ENCODE results near the gene IRX4. TPM values are rescaled to one million over a fixed set of nuclear protein-coding genes. Genes with fewer than 3 reads are reported as not detected.

Gene IRX4
- total and polyA plus RNA-seq, 2 experiments from 2014 or later, result 0.82 to 1.7 TPM

- TF ChIP-seq EZH2 (IDR thresholded peaks at IDR 0.05; ENCODE audit: low read depth, unreplicated experiment) (no peak), POLR2AphosphoS5 (IDR thresholded peaks at IDR 0.05; ENCODE audit: low read depth) (no peak), JUNB (IDR thresholded peaks at IDR 0.05; ENCODE audit: unreplicated experiment) (no peak), CTCF (conservative IDR thresholded peaks at IDR 0.05; ENCODE audit: low read depth in 2 of 2) (no peak), STAT1 (IDR thresholded peaks at IDR 0.05; ENCODE audit: unreplicated experiment) (no peak), ZNF331 (CRISPR knock-in tag; IDR thresholded peaks at IDR 0.05; ENCODE audit: low read depth) (no peak), ETS1 (IDR thresholded peaks at IDR 0.05) (no peak), NANOG (IDR thresholded peaks at IDR 0.05; ENCODE audit: borderline replicate concordance) (no peak), ZNF114 (CRISPR knock-in tag; IDR thresholded peaks at IDR 0.05) (no peak)
- TF ChIP-seq, protein P1, sequence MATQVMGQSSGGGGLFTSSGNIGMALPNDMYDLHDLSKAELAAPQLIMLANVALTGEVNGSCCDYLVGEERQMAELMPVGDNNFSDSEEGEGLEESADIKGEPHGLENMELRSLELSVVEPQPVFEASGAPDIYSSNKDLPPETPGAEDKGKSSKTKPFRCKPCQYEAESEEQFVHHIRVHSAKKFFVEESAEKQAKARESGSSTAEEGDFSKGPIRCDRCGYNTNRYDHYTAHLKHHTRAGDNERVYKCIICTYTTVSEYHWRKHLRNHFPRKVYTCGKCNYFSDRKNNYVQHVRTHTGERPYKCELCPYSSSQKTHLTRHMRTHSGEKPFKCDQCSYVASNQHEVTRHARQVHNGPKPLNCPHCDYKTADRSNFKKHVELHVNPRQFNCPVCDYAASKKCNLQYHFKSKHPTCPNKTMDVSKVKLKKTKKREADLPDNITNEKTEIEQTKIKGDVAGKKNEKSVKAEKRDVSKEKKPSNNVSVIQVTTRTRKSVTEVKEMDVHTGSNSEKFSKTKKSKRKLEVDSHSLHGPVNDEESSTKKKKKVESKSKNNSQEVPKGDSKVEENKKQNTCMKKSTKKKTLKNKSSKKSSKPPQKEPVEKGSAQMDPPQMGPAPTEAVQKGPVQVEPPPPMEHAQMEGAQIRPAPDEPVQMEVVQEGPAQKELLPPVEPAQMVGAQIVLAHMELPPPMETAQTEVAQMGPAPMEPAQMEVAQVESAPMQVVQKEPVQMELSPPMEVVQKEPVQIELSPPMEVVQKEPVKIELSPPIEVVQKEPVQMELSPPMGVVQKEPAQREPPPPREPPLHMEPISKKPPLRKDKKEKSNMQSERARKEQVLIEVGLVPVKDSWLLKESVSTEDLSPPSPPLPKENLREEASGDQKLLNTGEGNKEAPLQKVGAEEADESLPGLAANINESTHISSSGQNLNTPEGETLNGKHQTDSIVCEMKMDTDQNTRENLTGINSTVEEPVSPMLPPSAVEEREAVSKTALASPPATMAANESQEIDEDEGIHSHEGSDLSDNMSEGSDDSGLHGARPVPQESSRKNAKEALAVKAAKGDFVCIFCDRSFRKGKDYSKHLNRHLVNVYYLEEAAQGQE (IDR thresholded peaks at IDR 0.05; ENCODE audit: unreplicated experiment), result no peak
These were observed 17.8 kb downstream of the IRX4 start (continued) for GRCh38 chr5:1864896-1865440.

GRCh38 chr5:1860949-1861348 is 21.8 kb downstream of the IRX4 start:
- Mint-ChIP-seq H3K4me3 (no peak overlapping the region), H3K27ac (no peak overlapping the region), H3K27me3 (ENCODE audit: insufficient read depth, low read depth, poor library complexity) (peaks cover 5% of the 10 kb centered on the region), H3K36me3 (ENCODE audit: low read depth) (no peaks in the 10 kb centered on the region), H3K4me1 (no peaks in the 10 kb centered on the region), H3K9me3 (no peaks in the 10 kb centered on the region)
- no peaks in the 10 kb centered on the region for H3K27me3 ChIP-seq (ENCODE audit: insufficient read depth)
- H3K9me2 ChIP-seq (ENCODE audit: insufficient read depth), result 0 out of 2 replicates have a peak, but pooled peaks cover 2% of the 10 kb centered on the region
- H3K36me3 ChIP-seq (ENCODE audit: insufficient read depth), result no peaks in the 10 kb centered on the region
- DNase-seq (ENCODE audit: low spot score), result no peak
- H3K4me3 ChIP-seq, result no peak overlapping the region
- no peak for ATAC-seq
- no peaks in the 10 kb centered on the region for H3K79me2 ChIP-seq (replicated peaks; ENCODE audit: insufficient read depth)
- no peak overlapping the region for H3K27ac ChIP-seq (ENCODE audit: low read depth)
- no peaks in the 10 kb centered on the region for H3F3A ChIP-seq (replicated peaks; ENCODE audit: low read depth)
- H3K4me2 ChIP-seq, result no peak overlapping the region
- H4K20me1 ChIP-seq (replicated peaks; ENCODE audit: insufficient read depth), result no peaks in the 10 kb centered on the region
- no peaks in the 10 kb centered on the region for H3K4me1 ChIP-seq (ENCODE audit: insufficient read depth)
- no peak overlapping the region for H2AFZ ChIP-seq
- no peak for TF ChIP-seq STAT1 (IDR thresholded peaks at IDR 0.05; ENCODE audit: unreplicated experiment)
- TF ChIP-seq CTCF (conservative IDR thresholded peaks at IDR 0.05; ENCODE audit: low read depth in 2 of 2), result no peak
- no peak for TF ChIP-seq EZH2 (IDR thresholded peaks at IDR 0.05; ENCODE audit: low read depth, unreplicated experiment)
- TF ChIP-seq, protein P1 (IDR thresholded peaks at IDR 0.05; ENCODE audit: unreplicated experiment), result no peak
- no peak for TF ChIP-seq NANOG (IDR thresholded peaks at IDR 0.05; ENCODE audit: borderline replicate concordance)
- TF ChIP-seq EZH2phosphoT487 (IDR thresholded peaks at IDR 0.05; ENCODE audit: unreplicated experiment), result no peak
- TF ChIP-seq CREB1 (CRISPR knock-in tag; IDR thresholded peaks at IDR 0.05; ENCODE audit: low read depth), result no peak
- no peak for TF ChIP-seq ZNF331 (CRISPR knock-in tag; IDR thresholded peaks at IDR 0.05; ENCODE audit: low read depth)
- TF ChIP-seq POLR2AphosphoS5 (IDR thresholded peaks at IDR 0.05; ENCODE audit: low read depth), result no peak

Measured in GM23338 (cell line).